PC-9 (cell line): ENCODE measurements around the gene UTRN. TPM values are rescaled to one million over a fixed set of nuclear protein-coding genes. Genes with fewer than 3 reads are reported as not detected.

Experiments used
- BruUV-seq: library from RNA; stranded (reverse); fragments of 400-500 nt; replicated peaks from 2 replicates; lab custom pipeline; 2021; lab: Mats Ljungman, UMichigan
- CTCF ChIA-PET: fragments of 300-600 bp; sonication (Branson Sonifier 250); formaldehyde crosslinking; loops from one replicate; lab custom pipeline; 2022; ENCODE audit warnings: antibody characterized with exemption; lab: Charles Lee
- POLR2A ChIA-PET: fragments of 300-600 bp; sonication (Branson Sonifier 250); formaldehyde crosslinking; loops from one replicate; lab custom pipeline; 2022; ENCODE audit warnings: antibody characterized with exemption; ENCODE audit not compliant: unreplicated experiment; lab: Charles Lee
- DNase-seq, 2 experiments: peaks; one replicate each; pipeline versions ENCODE4 v3.0.0 to v3.0.0-alpha.2; 2015 to 2022; ENCODE audit warnings: mixed read lengths in 1 of 2
- H2AFZ ChIP-seq: fragments of 200-600 bp; sonication (generic); 2 replicates; pipeline ENCODE4 v1.8.1; 2017; ENCODE audit warnings: antibody characterized with exemption
- H3F3A ChIP-seq: fragments of 200-600 bp; sonication (generic); 2 replicates; pipeline ENCODE4 v1.8.1; 2017; ENCODE audit warnings: antibody characterized with exemption, mild to moderate bottlenecking, low read depth; ENCODE audit not compliant: insufficient read depth
- H3K27ac ChIP-seq: fragments of 200-600 bp; sonication (generic); 2 replicates; pipeline ENCODE4 v1.6.1; 2016; ENCODE audit warnings: mixed run types
- H3K27me3 ChIP-seq: fragments of 200-600 bp; sonication (generic); 2 replicates; pipeline ENCODE4 v1.6.1; 2016; ENCODE audit warnings: low read depth, mixed run types; ENCODE audit not compliant: insufficient read depth
- H3K36me3 ChIP-seq: fragments of 200-600 bp; sonication (generic); 2 replicates; pipeline ENCODE4 v1.6.1; 2016; ENCODE audit warnings: low read depth, mixed run types
- H3K4me1 ChIP-seq: fragments of 200-600 bp; sonication (generic); replicated peaks from 2 replicates; pipeline ENCODE4 v1.6.1; 2016; ENCODE audit warnings: mixed run types; ENCODE audit not compliant: insufficient read depth
- H3K4me2 ChIP-seq: fragments of 200-600 bp; sonication (generic); 2 replicates; pipeline ENCODE4 v1.6.1; 2017; ENCODE audit warnings: mixed run types
- H3K4me3 ChIP-seq: fragments of 200-600 bp; sonication (generic); 2 replicates; pipeline ENCODE4 v1.6.1; 2016; ENCODE audit warnings: mixed run types
- H3K79me2 ChIP-seq: fragments of 200-600 bp; sonication (generic); 2 replicates; pipeline ENCODE4 v1.6.1; 2017; ENCODE audit warnings: low read depth, mixed run types
- H3K9me2 ChIP-seq: fragments of 200-600 bp; sonication (generic); 2 replicates; pipeline ENCODE4 v1.8.1; 2017; ENCODE audit warnings: mild to moderate bottlenecking; ENCODE audit not compliant: insufficient read depth
- H3K9me3 ChIP-seq: fragments of 200-600 bp; sonication (generic); 2 replicates; pipeline ENCODE4 v1.8.1; 2016; ENCODE audit warnings: low read depth; ENCODE audit not compliant: insufficient read depth
- H4K20me1 ChIP-seq: fragments of 200-600 bp; sonication (generic); 2 replicates; pipeline ENCODE4 v1.8.1; 2017; ENCODE audit not compliant: insufficient read depth
- EZH2 ChIP-seq: fragments of 200-600 bp; sonication (generic); IDR thresholded peaks from 2 replicates; pipeline ENCODE4 v1.8.0; 2017; ENCODE audit warnings: antibody characterized with exemption, low read depth
- intact Hi-C: fragments of 100-400 bp; cut with micrococcal nuclease; formaldehyde crosslinking; loops from one replicate; pipeline ENCODE4 v1.10.0; 2022; ENCODE audit not compliant: unreplicated experiment
- total RNA-seq: library from RNA; stranded (reverse); gene quantifications from 2 replicates; pipeline ENCODE4 v1.2.3, GENCODE V29; 2021
- TF ChIP-seq, protein P1 (sequence below): fragments of 200-600 bp; sonication (generic); conservative IDR thresholded peaks from 2 replicates; pipeline ENCODE4 v1.6.1; 2017; ENCODE audit warnings: mixed run types, antibody characterized with exemption, mild to moderate bottlenecking, moderate library complexity

Gene UTRN
- total RNA-seq, 1 experiment from 2014 or later = 125 TPM

DNA sequence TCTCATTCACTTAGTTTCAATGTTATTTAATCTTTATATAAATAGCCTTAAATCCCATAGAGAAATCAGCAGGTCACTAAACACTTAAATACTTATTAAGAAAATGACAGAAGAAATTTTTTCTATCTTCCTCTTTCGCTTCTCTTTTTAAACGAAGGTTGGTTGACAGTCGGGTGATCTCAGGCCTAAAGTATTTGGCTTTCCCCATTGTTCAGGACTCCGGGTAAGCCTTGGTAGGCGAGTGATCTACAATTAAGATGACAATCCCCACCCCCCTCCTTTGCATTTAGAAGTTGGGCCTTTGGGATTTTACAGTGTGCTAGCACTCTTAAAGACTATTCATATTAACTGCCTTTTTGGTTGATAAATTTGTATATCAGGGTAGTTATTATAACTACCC, 19.7 kb upstream of the UTRN start:
- ChIA-PET CTCF (no interaction called here), POLR2A (interaction anchor here (1.1 kb wide), 1 partner anchor 97 kb away, joined by 8 read pairs; no protein-coding TSS in a partner anchor)
- no peaks in the 10 kb centered on the region for H4K20me1 ChIP-seq
- no TSS peak for BruUV-seq
- H3K27me3 ChIP-seq = no peaks in the 10 kb centered on the region
- H3K9me2 ChIP-seq = no peaks in the 10 kb centered on the region
- peak; percentile 44 to 58 for DNase-seq
- peak overlapping the region; percentile 65 for H3K4me2 ChIP-seq
- H3F3A ChIP-seq = peaks cover 23% of the 10 kb centered on the region
- H3K4me1 ChIP-seq = peaks cover 33% of the 10 kb centered on the region
- no peak overlapping the region for H2AFZ ChIP-seq
- H3K27ac ChIP-seq = peak overlapping the region; percentile 91
- H3K9me3 ChIP-seq = no peaks in the 10 kb centered on the region; the same call in 1 of the 2 replicates
- no peak overlapping the region for H3K4me3 ChIP-seq
- H3K79me2 ChIP-seq = no peaks in the 10 kb centered on the region
- intact Hi-C loops = loop anchor here (2.0 to 5.0 kb wide), 4 partner anchors 48 to 113 kb away; partner anchors contain the start of gene STX11
- H3K36me3 ChIP-seq = no peaks in the 10 kb centered on the region
- TF ChIP-seq, protein P1, sequence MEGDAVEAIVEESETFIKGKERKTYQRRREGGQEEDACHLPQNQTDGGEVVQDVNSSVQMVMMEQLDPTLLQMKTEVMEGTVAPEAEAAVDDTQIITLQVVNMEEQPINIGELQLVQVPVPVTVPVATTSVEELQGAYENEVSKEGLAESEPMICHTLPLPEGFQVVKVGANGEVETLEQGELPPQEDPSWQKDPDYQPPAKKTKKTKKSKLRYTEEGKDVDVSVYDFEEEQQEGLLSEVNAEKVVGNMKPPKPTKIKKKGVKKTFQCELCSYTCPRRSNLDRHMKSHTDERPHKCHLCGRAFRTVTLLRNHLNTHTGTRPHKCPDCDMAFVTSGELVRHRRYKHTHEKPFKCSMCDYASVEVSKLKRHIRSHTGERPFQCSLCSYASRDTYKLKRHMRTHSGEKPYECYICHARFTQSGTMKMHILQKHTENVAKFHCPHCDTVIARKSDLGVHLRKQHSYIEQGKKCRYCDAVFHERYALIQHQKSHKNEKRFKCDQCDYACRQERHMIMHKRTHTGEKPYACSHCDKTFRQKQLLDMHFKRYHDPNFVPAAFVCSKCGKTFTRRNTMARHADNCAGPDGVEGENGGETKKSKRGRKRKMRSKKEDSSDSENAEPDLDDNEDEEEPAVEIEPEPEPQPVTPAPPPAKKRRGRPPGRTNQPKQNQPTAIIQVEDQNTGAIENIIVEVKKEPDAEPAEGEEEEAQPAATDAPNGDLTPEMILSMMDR = no peak
- no peak for TF ChIP-seq EZH2

- H3K4me1 ChIP-seq = peaks cover 33% of the 10 kb centered on the region
- no peaks in the 10 kb centered on the region for H4K20me1 ChIP-seq
- no peaks in the 10 kb centered on the region for H3K27me3 ChIP-seq
- H3K79me2 ChIP-seq = no peaks in the 10 kb centered on the region
- no peak for TF ChIP-seq EZH2
- TF ChIP-seq, protein P1 = no peak
- no peaks in the 10 kb centered on the region for H3K9me2 ChIP-seq
- peak overlapping the region; percentile 65 for H3K4me2 ChIP-seq
- H3F3A ChIP-seq = peaks cover 23% of the 10 kb centered on the region
- no peaks in the 10 kb centered on the region; the same call in 1 of the 2 replicates for H3K9me3 ChIP-seq
- ChIA-PET CTCF (no interaction called here), POLR2A (interaction anchor here (0.6 to 1.1 kb wide), 2 partner anchors 96 to 938 kb away, joined by 3 to 8 read pairs; no protein-coding TSS in a partner anchor)
- intact Hi-C loops = loop anchor here (1.0 to 5.0 kb wide), 4 partner anchors 18 to 114 kb away; partner anchors contain the start of gene STX11
- H3K4me3 ChIP-seq = no peak overlapping the region; the same call in 1 of the 2 replicates
- no TSS peak for BruUV-seq
- H2AFZ ChIP-seq = no peak overlapping the region
- DNase-seq = peak; percentile 79 to 93
- peak overlapping the region; percentile 91 for H3K27ac ChIP-seq
- H3K36me3 ChIP-seq = no peaks in the 10 kb centered on the region
Observed at GRCh38 chr6:144266091-144266649, 19.0 kb upstream of the UTRN start.

GRCh38 chr6:144268794-144269349, 16.3 kb upstream of the UTRN start:
- no peaks in the 10 kb centered on the region for H3K79me2 ChIP-seq
- peaks cover 30% of the 10 kb centered on the region for H3K4me1 ChIP-seq
- TF ChIP-seq, protein P1 = no peak
- TF ChIP-seq EZH2 = no peak
- no peaks in the 10 kb centered on the region for H3K9me3 ChIP-seq
- no peak overlapping the region for H3K27ac ChIP-seq
- H2AFZ ChIP-seq = no peak overlapping the region
- intact Hi-C loops = loop anchor here (5.0 kb wide), 3 partner anchors 52 to 117 kb away; partner anchors contain the start of gene STX11
- DNase-seq = no peak
- no TSS peak for BruUV-seq
- H4K20me1 ChIP-seq = no peaks in the 10 kb centered on the region
- ChIA-PET CTCF (interaction anchor here (0.6 kb wide), 1 partner anchor 186 kb away, joined by 3 read pairs; no protein-coding TSS in a partner anchor), POLR2A (no interaction called here)
- no peaks in the 10 kb centered on the region for H3K36me3 ChIP-seq
- no peak overlapping the region for H3K4me2 ChIP-seq
- peaks cover 17% of the 10 kb centered on the region for H3F3A ChIP-seq
- H3K4me3 ChIP-seq = no peak overlapping the region
- H3K9me2 ChIP-seq = no peaks in the 10 kb centered on the region
- no peaks in the 10 kb centered on the region for H3K27me3 ChIP-seq
